Measurements from ENCODE around the gene YIPF2. TPM values are rescaled to one million over a fixed set of nuclear protein-coding genes. Genes with fewer than 3 reads are reported as not detected.
"Not testable (repeated sequence)": the region's sequence is repeated elsewhere in the genome, so short reads cannot be mapped to it uniquely, and the experiment has no call there.

Gene YIPF2
- total RNA-seq, 1 donor from 2014 or later, result 56.7 TPM

- TF ChIP-seq CTCF (conservative IDR thresholded peaks at IDR 0.05; ENCODE audit: low read depth, low read length), result no peak
- DNase-seq (ENCODE audit: low read depth), result no peak
- H3K4me3 ChIP-seq (ENCODE audit: low read depth, low read length), result no peak overlapping the region
These were observed 44.2 kb downstream of the YIPF2 start for GRCh38 chr19:10884274-10884673.

GRCh38 chr19:10882108-10882457 lies 46.4 kb downstream of the YIPF2 start:
- H3K4me3 ChIP-seq (ENCODE audit: low read depth, low read length), result no peak overlapping the region
- DNase-seq (ENCODE audit: low read depth), result no peak
- no peak for TF ChIP-seq CTCF (conservative IDR thresholded peaks at IDR 0.05; ENCODE audit: low read depth, low read length)

- H3K4me3 ChIP-seq (ENCODE audit: low read depth, low read length), result no peak overlapping the region
- TF ChIP-seq CTCF (conservative IDR thresholded peaks at IDR 0.05; ENCODE audit: low read depth, low read length), result no peak
- no peak for DNase-seq (ENCODE audit: low read depth)
These were observed 46.9 kb downstream of the YIPF2 start for GRCh38 chr19:10881403-10882107.

GRCh38 chr19:10878253-10878652 lies 50.2 kb downstream of the YIPF2 start:
- no peak for TF ChIP-seq CTCF (conservative IDR thresholded peaks at IDR 0.05; ENCODE audit: low read depth, low read length)
- H3K4me3 ChIP-seq (ENCODE audit: low read depth, low read length), result no peak overlapping the region
- no peak for DNase-seq (ENCODE audit: low read depth)

- DNase-seq (ENCODE audit: low read depth); H3K4me3 ChIP-seq (ENCODE audit: low read depth, low read length): not testable (repeated sequence)
These were observed 50.8 kb downstream of the YIPF2 start for GRCh38 chr19:10877608-10878007.

- no peak for DNase-seq (ENCODE audit: low read depth)
- no peak for TF ChIP-seq CTCF (conservative IDR thresholded peaks at IDR 0.05; ENCODE audit: low read depth, low read length)
- no peak overlapping the region for H3K4me3 ChIP-seq (ENCODE audit: low read depth, low read length)
These were observed 51.8 kb downstream of the YIPF2 start for GRCh38 chr19:10876459-10877240.

GRCh38 chr19:10874024-10874423 lies 54.4 kb downstream of the YIPF2 start:
- no peak overlapping the region for H3K4me3 ChIP-seq (ENCODE audit: low read depth, low read length)
- no peak for TF ChIP-seq CTCF (conservative IDR thresholded peaks at IDR 0.05; ENCODE audit: low read depth, low read length)
- DNase-seq (ENCODE audit: low read depth), result no peak

Measured in epithelial cell of proximal tubule (primary cell).